A673 (cell line): ENCODE measurements around the gene IMPDH2.

ENCODE experiments used
- EZH2 ChIP-seq: fragments of 200-600 bp; sonication (generic); IDR thresholded peaks from 2 replicates; pipeline ENCODE4 v1.6.1; 2017; ENCODE audit warnings: borderline replicate concordance, low read depth, mild to moderate bottlenecking, mixed read lengths, antibody characterized with exemption, low read length; ENCODE audit not compliant: poor library complexity, severe bottlenecking
- TF ChIP-seq, protein P1 (sequence below): fragments of 300-800, 200-600 bp; sonication (generic); conservative IDR thresholded peaks from 2 replicates; pipeline ENCODE4 v1.5.1; 2017; ENCODE audit warnings: low read depth, mild to moderate bottlenecking, antibody characterized with exemption, low read length, moderate library complexity, mixed read lengths

DNA sequence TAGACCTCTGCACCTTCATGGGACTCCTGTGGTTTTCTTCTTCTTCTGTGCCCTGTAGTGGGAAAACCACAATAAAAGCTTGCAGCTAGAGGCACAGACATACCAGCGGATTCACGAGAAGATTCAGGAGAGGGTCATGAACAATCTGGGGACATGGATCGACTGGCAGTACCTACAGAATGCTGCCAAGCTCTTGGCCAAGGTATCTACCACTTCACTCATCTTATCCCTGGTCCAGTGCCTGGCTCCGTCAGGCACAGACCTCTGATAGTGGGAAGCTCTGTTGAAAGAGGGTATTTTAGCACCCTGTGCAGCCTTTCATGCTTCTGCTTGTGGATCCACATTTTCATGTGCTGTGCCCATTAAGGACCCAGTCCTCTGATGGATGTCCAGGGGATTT lies 48.9 kb downstream of the IMPDH2 start:
- no peak for TF ChIP-seq EZH2
- TF ChIP-seq, protein P1, sequence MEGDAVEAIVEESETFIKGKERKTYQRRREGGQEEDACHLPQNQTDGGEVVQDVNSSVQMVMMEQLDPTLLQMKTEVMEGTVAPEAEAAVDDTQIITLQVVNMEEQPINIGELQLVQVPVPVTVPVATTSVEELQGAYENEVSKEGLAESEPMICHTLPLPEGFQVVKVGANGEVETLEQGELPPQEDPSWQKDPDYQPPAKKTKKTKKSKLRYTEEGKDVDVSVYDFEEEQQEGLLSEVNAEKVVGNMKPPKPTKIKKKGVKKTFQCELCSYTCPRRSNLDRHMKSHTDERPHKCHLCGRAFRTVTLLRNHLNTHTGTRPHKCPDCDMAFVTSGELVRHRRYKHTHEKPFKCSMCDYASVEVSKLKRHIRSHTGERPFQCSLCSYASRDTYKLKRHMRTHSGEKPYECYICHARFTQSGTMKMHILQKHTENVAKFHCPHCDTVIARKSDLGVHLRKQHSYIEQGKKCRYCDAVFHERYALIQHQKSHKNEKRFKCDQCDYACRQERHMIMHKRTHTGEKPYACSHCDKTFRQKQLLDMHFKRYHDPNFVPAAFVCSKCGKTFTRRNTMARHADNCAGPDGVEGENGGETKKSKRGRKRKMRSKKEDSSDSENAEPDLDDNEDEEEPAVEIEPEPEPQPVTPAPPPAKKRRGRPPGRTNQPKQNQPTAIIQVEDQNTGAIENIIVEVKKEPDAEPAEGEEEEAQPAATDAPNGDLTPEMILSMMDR: no peak
